AG04450 (cell line): Measurements from ENCODE around the gene DUSP6. TPM values are rescaled to one million over a fixed set of nuclear protein-coding genes. Genes with fewer than 3 reads are reported as not detected.

Source experiments
- CTCF ChIA-PET: fragments of 300-600, 350-600 bp; formaldehyde crosslinking; extraction: SDS; loops from one replicate; lab custom pipeline; 2022; ENCODE audit warnings: antibody characterized with exemption, inconsistent platforms; lab: Charles Lee
- POLR2A ChIA-PET: fragments of 350-600 bp; formaldehyde crosslinking; extraction: SDS; loops from one replicate; lab custom pipeline; 2021; ENCODE audit warnings: antibody characterized with exemption, inconsistent platforms; lab: Yijun Ruan, JAX
- DNase-seq: peaks from one replicate; pipeline ENCODE4 v3.0.0-alpha.2; 2011; ENCODE audit warnings: low read depth, low spot score
- H3K27ac ChIP-seq: one replicate; pipeline ENCODE4 v1.5.1; 2012; ENCODE audit warnings: low read depth, low read length, control low read depth
- H3K27me3 ChIP-seq: one replicate; pipeline ENCODE4 v1.6.0; 2012; ENCODE audit warnings: low read length; ENCODE audit not compliant: control insufficient read depth, insufficient read depth
- H3K4me3 ChIP-seq: 2 replicates; pipeline ENCODE4 v1.5.1; 2011; ENCODE audit warnings: mild to moderate bottlenecking, low read depth, low read length, control low read depth
- H3K9me3 ChIP-seq: 2 replicates; pipeline ENCODE4 v1.5.1; 2012; ENCODE audit warnings: low read length; ENCODE audit not compliant: control insufficient read depth, insufficient read depth
- polyA plus RNA-seq: library from polyadenylated mRNA; depleted of rRNA; stranded (reverse); fragments of >200 nt; gene quantifications from 2 replicates; pipeline ENCODE4 v1.2.3, GENCODE V29; 2011
- TF ChIP-seq, protein P1 (sequence below): IDR thresholded peaks from 2 replicates; pipeline ENCODE4 v1.5.1; 2011; ENCODE audit warnings: low read depth, low read length, control low read depth, inconsistent platforms

Gene DUSP6
- polyA plus RNA-seq, 1 experiment, result 27.9 TPM

DNA sequence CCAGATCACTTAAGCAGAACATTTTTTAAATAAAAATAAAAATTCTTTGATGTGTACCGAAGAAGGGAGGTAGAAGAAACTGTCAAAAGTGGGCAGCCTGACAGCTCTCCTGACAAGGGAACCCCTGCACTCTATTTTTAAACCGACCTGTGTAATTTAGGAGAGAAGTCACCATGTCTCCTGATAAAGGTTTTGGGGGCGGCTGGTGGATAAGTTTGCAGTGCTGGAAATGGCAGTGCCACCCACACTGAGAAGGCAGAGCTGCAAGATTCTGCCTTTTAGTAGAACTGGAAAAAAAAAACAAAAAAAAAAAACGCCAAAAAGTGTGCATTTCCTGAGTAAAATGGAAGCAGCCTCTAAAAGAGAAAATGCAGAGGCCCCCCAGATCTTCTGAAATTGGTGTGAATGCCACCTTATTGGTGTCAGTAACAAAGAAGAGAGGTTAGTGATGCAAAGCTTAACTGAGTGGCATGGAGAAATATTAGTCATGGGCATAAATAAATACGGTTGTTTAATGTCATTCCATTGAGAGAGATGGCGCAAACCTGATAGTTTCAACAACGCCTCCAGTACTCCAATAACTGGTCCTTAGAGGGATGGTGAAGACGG is 24.7 kb downstream of the DUSP6 start:
- no peaks in the 10 kb centered on the region for H3K9me3 ChIP-seq
- no peaks in the 10 kb centered on the region for H3K27me3 ChIP-seq
- no peak overlapping the region for H3K4me3 ChIP-seq
- POLR2A ChIA-PET, result no interaction called here
- CTCF ChIA-PET, result interaction anchor here (0.7 kb wide), 1 partner anchor 213 kb away, joined by 3 read pairs; no protein-coding TSS in a partner anchor
- TF ChIP-seq, protein P1, sequence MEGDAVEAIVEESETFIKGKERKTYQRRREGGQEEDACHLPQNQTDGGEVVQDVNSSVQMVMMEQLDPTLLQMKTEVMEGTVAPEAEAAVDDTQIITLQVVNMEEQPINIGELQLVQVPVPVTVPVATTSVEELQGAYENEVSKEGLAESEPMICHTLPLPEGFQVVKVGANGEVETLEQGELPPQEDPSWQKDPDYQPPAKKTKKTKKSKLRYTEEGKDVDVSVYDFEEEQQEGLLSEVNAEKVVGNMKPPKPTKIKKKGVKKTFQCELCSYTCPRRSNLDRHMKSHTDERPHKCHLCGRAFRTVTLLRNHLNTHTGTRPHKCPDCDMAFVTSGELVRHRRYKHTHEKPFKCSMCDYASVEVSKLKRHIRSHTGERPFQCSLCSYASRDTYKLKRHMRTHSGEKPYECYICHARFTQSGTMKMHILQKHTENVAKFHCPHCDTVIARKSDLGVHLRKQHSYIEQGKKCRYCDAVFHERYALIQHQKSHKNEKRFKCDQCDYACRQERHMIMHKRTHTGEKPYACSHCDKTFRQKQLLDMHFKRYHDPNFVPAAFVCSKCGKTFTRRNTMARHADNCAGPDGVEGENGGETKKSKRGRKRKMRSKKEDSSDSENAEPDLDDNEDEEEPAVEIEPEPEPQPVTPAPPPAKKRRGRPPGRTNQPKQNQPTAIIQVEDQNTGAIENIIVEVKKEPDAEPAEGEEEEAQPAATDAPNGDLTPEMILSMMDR, result no peak
- DNase-seq, result no peak
- H3K27ac ChIP-seq, result no peak overlapping the region

DNA sequence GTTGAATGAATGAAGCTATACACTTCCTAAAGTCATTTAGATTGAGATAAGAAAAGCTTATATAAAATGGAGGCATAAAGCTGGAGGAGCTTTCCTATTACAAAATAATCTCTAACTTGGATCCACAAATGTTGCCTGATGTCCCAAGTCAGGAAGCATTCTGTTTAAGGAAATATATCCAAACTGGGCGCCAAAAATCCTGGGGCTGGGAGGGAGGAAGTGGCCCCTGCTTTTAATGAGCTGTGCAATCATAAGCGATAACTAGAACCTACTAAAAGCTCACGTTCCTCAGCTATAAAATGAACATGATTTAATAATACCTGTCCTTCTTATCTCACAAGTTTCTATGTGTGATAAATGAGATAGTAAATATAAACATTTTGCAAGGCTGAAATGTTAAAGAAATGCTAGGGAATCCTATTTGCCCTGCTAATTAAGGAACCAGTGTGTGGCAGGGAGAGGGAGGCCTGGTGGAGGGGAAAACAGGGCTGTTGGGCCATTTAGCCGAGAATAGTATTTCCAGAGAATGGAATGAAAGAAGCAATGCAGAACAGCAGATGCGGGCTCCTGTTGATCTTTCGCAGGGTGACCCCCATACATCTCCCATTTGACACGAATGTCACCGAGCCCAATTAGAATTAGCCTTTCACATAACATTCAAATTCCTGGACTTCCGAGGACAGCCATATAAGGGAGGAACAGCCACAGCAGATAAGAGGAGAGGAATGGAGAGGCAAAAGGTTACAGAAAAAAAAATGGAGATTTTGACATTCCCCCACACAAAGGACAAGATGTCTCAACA is 25.9 kb downstream of the DUSP6 start:
- DNase-seq, result no peak
- Histone ChIP-seq H3K9me3 (no peaks in the 10 kb centered on the region), H3K27ac (no peak overlapping the region), H3K4me3 (no peak overlapping the region), H3K27me3 (no peaks in the 10 kb centered on the region)
- ChIA-PET CTCF (interaction anchor here (1.3 kb wide), 1 partner anchor 307 kb away, joined by 4 read pairs; no protein-coding TSS in a partner anchor), POLR2A (no interaction called here)
- TF ChIP-seq, protein P1, result no peak

DNA sequence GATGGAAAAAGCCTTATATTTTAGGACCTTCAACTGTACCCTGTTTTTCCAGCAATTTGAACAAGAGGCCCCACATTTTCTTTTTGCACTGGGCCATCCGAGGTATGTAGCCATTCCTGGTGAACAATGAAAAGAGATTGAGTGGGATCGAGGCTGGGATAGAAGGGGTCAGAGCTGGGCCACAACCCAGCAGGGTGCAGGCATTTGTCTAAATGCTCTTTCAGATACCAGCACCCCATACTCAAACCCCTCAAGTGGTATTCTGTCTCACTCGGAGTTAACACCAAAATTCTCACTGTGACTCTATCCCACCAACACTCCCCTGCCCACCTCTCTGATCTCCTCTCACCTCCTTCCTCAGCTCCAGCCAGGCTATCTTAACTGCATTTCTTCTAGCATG is 26.8 kb downstream of the DUSP6 start:
- H3K9me3 ChIP-seq, result no peaks in the 10 kb centered on the region
- CTCF ChIA-PET, result interaction anchor here (1.3 kb wide), 1 partner anchor 306 kb away, joined by 4 read pairs; no protein-coding TSS in a partner anchor
- no peak overlapping the region for H3K27ac ChIP-seq
- no peak overlapping the region for H3K4me3 ChIP-seq
- POLR2A ChIA-PET, result no interaction called here
- no peaks in the 10 kb centered on the region for H3K27me3 ChIP-seq
- no peak for DNase-seq
- TF ChIP-seq, protein P1, result no peak

DNA sequence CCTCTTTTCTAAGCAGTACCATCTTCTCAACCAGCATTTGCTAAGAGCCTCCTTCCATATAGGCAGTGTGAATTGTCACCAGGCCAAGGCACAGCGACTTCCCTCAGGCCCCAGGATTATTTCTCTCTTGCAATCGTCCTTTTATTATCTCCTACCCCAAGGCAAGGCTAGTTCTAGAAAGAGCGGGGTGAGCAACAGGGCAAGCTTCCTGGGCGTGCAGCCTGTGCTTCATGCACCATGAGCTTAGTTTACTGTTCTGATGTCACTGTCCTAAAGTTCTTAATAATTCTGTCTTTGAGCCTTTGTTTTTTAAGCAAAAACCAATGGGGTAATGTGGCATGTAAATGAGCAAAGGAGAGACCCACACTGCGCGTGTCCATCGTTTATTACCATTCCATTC is 27.9 kb downstream of the DUSP6 start:
- Histone ChIP-seq H3K9me3 (no peaks in the 10 kb centered on the region), H3K27ac (no peak overlapping the region), H3K27me3 (no peaks in the 10 kb centered on the region), H3K4me3 (no peak overlapping the region)
- ChIA-PET CTCF (no interaction called here), POLR2A (no interaction called here)
- TF ChIP-seq, protein P1, result no peak
- DNase-seq, result no peak
